Medulla oblongata (tissue), 1 donor: Measurements from ENCODE around the gene ETV7.

Experiments
- DNase-seq: peaks from one replicate; pipeline ENCODE4 v3.0.0-alpha.2; 2015; ENCODE audit errors: extremely low spot score

Gene ETV7

GRCh38 chr6:36323062-36323461 lies 64.4 kb downstream of the ETV7 start:
- no peak for DNase-seq

GRCh38 chr6:36322591-36322990 lies 64.9 kb downstream of the ETV7 start:
- DNase-seq = no peak

GRCh38 chr6:36320475-36320874 lies 67.0 kb downstream of the ETV7 start:
- no peak for DNase-seq

GRCh38 chr6:36319821-36320220 lies 67.6 kb downstream of the ETV7 start:
- no peak for DNase-seq

- no peak for DNase-seq
Observed at GRCh38 chr6:36319436-36319762, 68.1 kb downstream of the ETV7 start.

- DNase-seq = no peak
Observed at GRCh38 chr6:36318690-36319435, 68.6 kb downstream of the ETV7 start.

GRCh38 chr6:36317623-36318022 lies 69.8 kb downstream of the ETV7 start:
- no peak for DNase-seq
